A549 (cell line): ENCODE results near the gene SSH2. TPM values are rescaled to one million over a fixed set of nuclear protein-coding genes. Genes with fewer than 3 reads are reported as not detected.
A peak's percentile ranks its signal among the peaks of the same experiment; 100 is the strongest.

Experiments used
- ATAC-seq, 2 experiments: fragments of 200-7000 bp in 1 of 2; fragments of >200 bp in 1 of 2; cut with Nextera tagmentation in 1 of 2; cut with Tn5 transposase in 1 of 2; 3 replicates each; pipeline versions ENCODE4 v1.8.0 to v1.9.1; 2018 to 2020; ENCODE audit warnings: mild to moderate bottlenecking in 1 of 2, moderate library complexity in 1 of 2
- CTCF ChIA-PET: fragments of 300-600 bp; sonication (Branson Sonifier 250); formaldehyde crosslinking; extraction: SDS; loops from one replicate; lab custom pipeline; 2021; ENCODE audit warnings: antibody characterized with exemption, inconsistent platforms; lab: Yijun Ruan, JAX
- POLR2A ChIA-PET: fragments of 350-600 bp; formaldehyde crosslinking; extraction: SDS; loops from one replicate; lab custom pipeline; 2021; ENCODE audit warnings: antibody characterized with exemption, inconsistent platforms; lab: Yijun Ruan, JAX
- DNase-seq, 2 experiments: peaks; one replicate each; pipeline versions ENCODE4 v3.0.0 to v3.0.0-alpha.2; 2011 to 2016; ENCODE audit warnings: low read depth in 1 of 2, low spot score in 1 of 2
- FAIRE-seq: peaks from 2 replicates; lab custom pipeline; 2011; peaks lifted over from hg19 to GRCh38; lab: Jason Lieb, UNC
- H3K27ac ChIP-seq, 2 experiments: fragments of >200 bp; sonication (Bioruptor Twin); formaldehyde crosslinking; 3 replicates each; pipeline ENCODE4 v1.5.1; 2016 to 2017
- H3K4me1 ChIP-seq: fragments of >200 bp; sonication (Bioruptor Twin); formaldehyde crosslinking; 3 replicates; pipeline ENCODE4 v1.6.1; 2016
- H3K4me2 ChIP-seq: fragments of >200 bp; sonication (Bioruptor Twin); formaldehyde crosslinking; 3 replicates; pipeline ENCODE4 v1.6.1; 2016
- H3K4me3 ChIP-seq: fragments of >200 bp; sonication (Bioruptor Twin); formaldehyde crosslinking; 3 replicates; pipeline ENCODE4 v1.5.1; 2016
- H3K9me3 ChIP-seq: fragments of >200 bp; sonication (Bioruptor Twin); formaldehyde crosslinking; 3 replicates; pipeline ENCODE4 v1.6.1; 2016
- CBX2 ChIP-seq: fragments of 200-600 bp; sonication (generic); IDR thresholded peaks from 2 replicates; pipeline ENCODE4 v1.6.1; 2016; ENCODE audit warnings: low read depth, mild to moderate bottlenecking, borderline replicate concordance
- CHD4 ChIP-seq: fragments of 200-600 bp; sonication (generic); IDR thresholded peaks from 2 replicates; pipeline ENCODE4 v1.6.1; 2016; ENCODE audit warnings: antibody characterized with exemption, mild to moderate bottlenecking, borderline replicate concordance
- CTCF ChIP-seq: fragments of >200 bp; sonication (Bioruptor Twin); formaldehyde crosslinking; IDR thresholded peaks from 3 replicates; pipeline ENCODE4 v1.5.1; 2016
- EHMT2 ChIP-seq: fragments of 200-600 bp; sonication (generic); IDR thresholded peaks from 2 replicates; pipeline ENCODE4 v1.6.1; 2016; ENCODE audit warnings: antibody characterized with exemption, low read depth, mild to moderate bottlenecking, moderate library complexity
- EP300 ChIP-seq, 2 experiments: fragments of >200 bp; sonication (Bioruptor Twin); formaldehyde crosslinking; IDR thresholded peaks; 2 replicates in 1 of 2; 3 replicates in 1 of 2; pipeline ENCODE4 v1.6.1; 2016 to 2017
- HES2 ChIP-seq: fragments of >200 bp; sonication (Bioruptor Twin); formaldehyde crosslinking; IDR thresholded peaks from 2 replicates; pipeline ENCODE4 v1.6.1; 2016
- HMGXB4 ChIP-seq: fragments of 250-450 bp; sonication (Bioruptor Pico); IDR thresholded peaks from 2 replicates; pipeline ENCODE4 v1.5.0; 2021; ENCODE audit warnings: mild to moderate bottlenecking, moderate library complexity, borderline replicate concordance
- HOXA7 ChIP-seq: fragments of 250-450 bp; sonication (Bioruptor Pico); IDR thresholded peaks from 2 replicates; pipeline ENCODE4 v1.5.0; 2020; ENCODE audit warnings: mild to moderate bottlenecking, moderate library complexity
- KDM1A ChIP-seq: fragments of 200-600 bp; sonication (generic); IDR thresholded peaks from 2 replicates; pipeline ENCODE4 v1.6.1; 2016; ENCODE audit warnings: low read depth, mild to moderate bottlenecking
- MAX ChIP-seq: IDR thresholded peaks from 2 replicates; pipeline ENCODE4 v1.6.1; 2012
- MAZ ChIP-seq: fragments of 150-350 bp; IDR thresholded peaks from 2 replicates; pipeline ENCODE4 v1.6.1; 2014; ENCODE audit warnings: antibody characterized with exemption, low read depth, low read length, borderline replicate concordance
- PBX3 ChIP-seq: IDR thresholded peaks from 2 replicates; pipeline ENCODE4 v1.6.1; 2012
- REST ChIP-seq: fragments of 200-600 bp; sonication (generic); IDR thresholded peaks from 2 replicates; pipeline ENCODE4 v1.6.1; 2016; ENCODE audit warnings: antibody characterized with exemption, mild to moderate bottlenecking, moderate library complexity
- RFX5 ChIP-seq: fragments of 450-650 bp; IDR thresholded peaks from 2 replicates; pipeline ENCODE4 v1.7.1; 2014; ENCODE audit warnings: antibody characterized with exemption, mild to moderate bottlenecking, moderate library complexity
- SREBF2 ChIP-seq: fragments of 450-650 bp; IDR thresholded peaks from 2 replicates; pipeline ENCODE4 v1.6.1; 2014; ENCODE audit warnings: mild to moderate bottlenecking, moderate library complexity
- ZC3H11A ChIP-seq: fragments of 450-650 bp; IDR thresholded peaks from 2 replicates; pipeline ENCODE4 v1.6.1; 2014; ENCODE audit warnings: antibody characterized with exemption, mild to moderate bottlenecking
- ZFP36 ChIP-seq: fragments of 450-650 bp; IDR thresholded peaks from 2 replicates; pipeline ENCODE4 v1.6.1; 2014; ENCODE audit warnings: borderline replicate concordance; ENCODE audit not compliant: partially characterized antibody
- WGBS: methylation state at CpG from one replicate; pipeline ENCODE4 v1.1.6; 2017; ENCODE audit errors: missing lambda C conversion rate; 5-methylcytosine and 5-hydroxymethylcytosine counted together
- polyA plus RNA-seq, 4 experiments: library from polyadenylated mRNA; depleted of rRNA in 3 of 4; stranded (reverse); fragments of >200 nt; fragmentation: RNase III in 1 of 4; extraction: RNeasy Plus Mini Kit Qiagen cat#74134 plus additional on column Dnase treatment in 1 of 4; gene quantifications; 2 replicates in 3 of 4; 3 replicates in 1 of 4; pipeline ENCODE4 v1.2.3, GENCODE V29; 2011 to 2017

The SSH2 gene
- polyA plus RNA-seq, 2 of the 4 experiments (the other 2 are of a cell fraction): 20.7 to 24.5 TPM

- Histone ChIP-seq H3K27ac (no peak overlapping the region), H3K4me3 (no peak overlapping the region), H3K4me1 (peaks cover 24% of the 10 kb centered on the region), H3K4me2 (no peak overlapping the region), H3K9me3 (no peaks in the 10 kb centered on the region)
- POLR2A ChIA-PET: interaction anchor here (1.0 kb wide), 1 partner anchor 15 kb away, joined by 3 read pairs; no protein-coding TSS in a partner anchor
- no peak for TF ChIP-seq CTCF
- no peak for TF ChIP-seq CBX2
- no peak for TF ChIP-seq MAX
- TF ChIP-seq CHD4: no peak
- TF ChIP-seq ZC3H11A: no peak
- no peak for TF ChIP-seq KDM1A
- TF ChIP-seq REST: no peak
- no peak for TF ChIP-seq MAZ
- no peak for TF ChIP-seq HMGXB4 (CRISPR knock-in tag)
- no peak for TF ChIP-seq EHMT2
- no peak for TF ChIP-seq HES2
- FAIRE-seq (peak; percentile 82), ATAC-seq (no peak), DNase-seq (no peak)
- CTCF ChIA-PET: interaction anchor here (0.8 to 2.7 kb wide), 9 partner anchors 11 to 209 kb away, joined by 3 to 8 read pairs (median 4); no protein-coding TSS in a partner anchor
- WGBS: 71% methylated on average over 9 of the region's 9 CpGs
Observed at GRCh38 chr17:29722411-29723198, 207.4 kb downstream of the SSH2 start.

GRCh38 chr17:29720551-29720950 lies 209.5 kb downstream of the SSH2 start:
- 71% methylated on average over 3 of the region's 3 CpGs for WGBS
- Histone ChIP-seq H3K4me2 (no peak overlapping the region), H3K9me3 (no peaks in the 10 kb centered on the region), H3K4me1 (peaks cover 6% of the 10 kb centered on the region; the same call in 1 of the 3 replicates), H3K4me3 (no peak overlapping the region), H3K27ac (no peak overlapping the region)
- POLR2A ChIA-PET: no interaction called here
- no peak for ATAC-seq
- no peak for FAIRE-seq
- CTCF ChIA-PET: no interaction called here
- no peak for DNase-seq
- TF ChIP-seq SREBF2 (no peak), HOXA7 (no peak), EP300 (IDR thresholded peaks at IDR 0.05) (no peak), PBX3 (no peak), MAZ (no peak), ZC3H11A (no peak), ZFP36 (no peak), CHD4 (no peak), RFX5 (no peak), CTCF (no peak)
